AG04449 (cell line): ENCODE data around the gene PRKCE.

Source experiments
- CTCF ChIA-PET: fragments of 350-600 bp; formaldehyde crosslinking; extraction: SDS; loops from one replicate; lab custom pipeline; 2021; ENCODE audit warnings: antibody characterized with exemption; lab: Yijun Ruan, JAX
- POLR2A ChIA-PET: fragments of 400-600, 350-600 bp; formaldehyde crosslinking; extraction: SDS; loops from one replicate; lab custom pipeline; 2020; ENCODE audit warnings: antibody characterized with exemption, inconsistent platforms; lab: Yijun Ruan, JAX
- DNase-seq: peaks from one replicate; pipeline ENCODE4 v3.0.0-alpha.2; 2010; ENCODE audit warnings: low read depth, low spot score
- H3K4me3 ChIP-seq: 2 replicates; pipeline ENCODE4 v1.5.1; 2011; ENCODE audit warnings: low read depth, mild to moderate bottlenecking, control low read depth, low read length
- TF ChIP-seq, protein P1 (sequence below): IDR thresholded peaks from one replicate; pipeline ENCODE4 v1.5.1; 2011; ENCODE audit warnings: mild to moderate bottlenecking, moderate library complexity, low read length, control low read depth, inconsistent platforms; ENCODE audit not compliant: insufficient read depth; ENCODE audit errors: missing control alignments

The PRKCE gene

DNA sequence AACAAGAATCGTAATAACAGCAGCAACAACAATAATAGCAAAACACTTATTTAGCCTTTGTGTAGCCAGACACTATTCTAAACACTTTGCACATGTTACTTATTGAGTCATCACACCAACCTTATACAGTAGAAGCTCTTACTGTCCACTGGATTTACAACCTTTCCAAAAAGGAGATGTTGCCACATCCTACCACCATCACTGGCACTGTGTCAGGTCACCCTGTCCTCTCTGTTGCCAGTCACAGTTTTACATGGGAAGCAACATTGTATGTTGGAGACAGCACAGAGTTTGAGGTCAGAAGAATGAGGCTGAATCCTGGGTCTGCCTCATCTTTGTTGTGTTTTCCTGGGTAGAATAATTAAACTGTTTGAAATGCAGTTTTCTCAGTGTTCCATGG, 444.4 kb downstream of the PRKCE start:
- no peak for DNase-seq
- H3K4me3 ChIP-seq = no peak overlapping the region
- POLR2A ChIA-PET = no interaction called here
- TF ChIP-seq, protein P1, sequence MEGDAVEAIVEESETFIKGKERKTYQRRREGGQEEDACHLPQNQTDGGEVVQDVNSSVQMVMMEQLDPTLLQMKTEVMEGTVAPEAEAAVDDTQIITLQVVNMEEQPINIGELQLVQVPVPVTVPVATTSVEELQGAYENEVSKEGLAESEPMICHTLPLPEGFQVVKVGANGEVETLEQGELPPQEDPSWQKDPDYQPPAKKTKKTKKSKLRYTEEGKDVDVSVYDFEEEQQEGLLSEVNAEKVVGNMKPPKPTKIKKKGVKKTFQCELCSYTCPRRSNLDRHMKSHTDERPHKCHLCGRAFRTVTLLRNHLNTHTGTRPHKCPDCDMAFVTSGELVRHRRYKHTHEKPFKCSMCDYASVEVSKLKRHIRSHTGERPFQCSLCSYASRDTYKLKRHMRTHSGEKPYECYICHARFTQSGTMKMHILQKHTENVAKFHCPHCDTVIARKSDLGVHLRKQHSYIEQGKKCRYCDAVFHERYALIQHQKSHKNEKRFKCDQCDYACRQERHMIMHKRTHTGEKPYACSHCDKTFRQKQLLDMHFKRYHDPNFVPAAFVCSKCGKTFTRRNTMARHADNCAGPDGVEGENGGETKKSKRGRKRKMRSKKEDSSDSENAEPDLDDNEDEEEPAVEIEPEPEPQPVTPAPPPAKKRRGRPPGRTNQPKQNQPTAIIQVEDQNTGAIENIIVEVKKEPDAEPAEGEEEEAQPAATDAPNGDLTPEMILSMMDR = no peak
- CTCF ChIA-PET = interaction anchor here (1.0 kb wide), 1 partner anchor 48 kb away, joined by 3 read pairs; no protein-coding TSS in a partner anchor

DNA sequence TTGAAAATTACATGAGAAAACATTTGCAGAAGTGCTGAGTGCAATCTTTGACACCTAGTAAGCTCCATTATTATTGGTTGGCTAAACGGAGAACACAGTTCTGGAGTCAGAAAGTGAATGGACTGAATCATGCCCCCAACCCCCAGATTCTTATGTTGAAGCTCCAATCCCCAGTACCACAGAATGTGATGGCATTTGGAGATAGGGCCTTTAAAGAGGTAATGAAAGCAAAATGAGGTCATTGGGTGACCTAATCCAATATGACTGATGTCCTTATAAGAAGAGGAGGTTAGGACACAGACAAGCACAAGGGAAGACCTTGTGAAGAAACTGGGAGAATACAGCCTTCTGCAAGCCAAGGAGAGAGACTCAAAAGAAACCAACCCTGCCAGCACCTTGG, 444.8 kb downstream of the PRKCE start:
- ChIA-PET POLR2A (no interaction called here), CTCF (no interaction called here)
- no peak overlapping the region for H3K4me3 ChIP-seq
- DNase-seq = no peak
- TF ChIP-seq, protein P1 = no peak

DNA sequence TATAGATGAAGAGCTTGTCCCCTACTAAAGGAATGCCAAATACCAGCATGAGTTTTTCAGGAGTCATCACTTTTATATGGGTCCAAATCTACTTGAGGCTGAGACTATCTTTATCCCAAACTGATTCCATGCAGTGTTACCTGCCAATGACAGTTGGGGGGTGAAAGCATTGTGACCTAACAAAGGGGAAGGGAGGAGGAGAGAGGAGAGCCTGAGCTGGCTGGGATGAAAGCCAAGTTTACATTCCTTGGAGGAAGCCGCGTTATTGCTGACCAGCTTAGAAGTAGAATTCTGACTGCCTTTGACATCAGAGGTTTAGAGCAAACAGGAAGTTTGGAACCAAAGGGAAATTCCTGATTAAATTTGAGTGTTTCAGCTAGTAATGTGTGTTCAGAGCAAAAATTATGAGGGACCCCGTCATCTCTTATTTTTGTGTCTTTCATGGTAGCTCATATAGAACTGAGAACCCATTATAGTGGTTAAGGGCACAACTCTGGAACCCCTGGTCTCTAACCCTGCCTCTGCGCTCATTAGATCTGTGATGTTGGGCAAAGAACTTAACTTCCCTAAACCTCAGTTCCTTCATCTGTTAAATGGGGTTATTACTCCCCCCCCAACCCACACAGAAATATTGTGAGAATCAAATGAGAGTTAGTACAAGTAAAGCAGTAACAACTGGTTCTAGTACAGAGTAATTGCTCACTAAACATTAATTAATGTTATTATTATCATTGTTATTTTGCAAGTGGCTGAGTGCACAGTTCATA, 446.4 kb downstream of the PRKCE start:
- CTCF ChIA-PET = interaction anchor here (0.9 to 1.3 kb wide), 3 partner anchors 14 to 105 kb away, joined by 3 read pairs; no protein-coding TSS in a partner anchor
- H3K4me3 ChIP-seq = no peak overlapping the region
- POLR2A ChIA-PET = interaction anchor here (0.6 to 1.4 kb wide), 6 partner anchors 15 to 199 kb away, joined by 3 to 6 read pairs (median 4); partner anchors contain the start of gene EPAS1

DNA sequence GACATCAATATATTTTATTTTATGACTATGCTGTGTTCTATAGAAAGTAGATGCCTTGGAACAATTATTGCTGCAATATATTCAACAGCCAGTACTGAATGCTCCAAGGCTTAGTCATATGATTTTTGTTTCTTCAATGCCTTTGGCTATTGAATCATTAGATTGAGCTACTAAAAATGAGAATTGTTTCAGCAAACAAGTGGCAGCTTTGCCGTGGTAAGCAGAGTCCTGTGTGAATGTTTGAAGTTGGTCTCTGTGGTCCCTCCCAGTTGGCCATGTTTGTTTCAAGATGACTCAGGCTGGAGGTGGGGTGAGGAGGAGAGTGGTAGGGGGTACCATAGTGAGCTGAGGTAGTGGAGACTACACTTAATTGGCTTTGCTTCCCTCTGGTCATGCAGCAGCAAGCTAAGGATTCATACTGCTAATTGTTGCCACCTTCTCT, 447.2 kb downstream of the PRKCE start:
- TF ChIP-seq, protein P1 = no peak
- ChIA-PET CTCF (interaction anchor here (0.7 to 1.0 kb wide), 2 partner anchors 9 to 18 kb away, joined by 3 to 6 read pairs; no protein-coding TSS in a partner anchor), POLR2A (interaction anchor here (0.6 to 1.4 kb wide), 4 partner anchors 16 to 198 kb away, joined by 3 to 6 read pairs (median 4); partner anchors contain the start of gene EPAS1)
- no peak overlapping the region for H3K4me3 ChIP-seq
- peak; percentile 77 for DNase-seq

More for the DNA sequence above, 446.4 kb downstream of the PRKCE start:
- peak; percentile 96 for DNase-seq
- TF ChIP-seq, protein P1 = no peak

DNA sequence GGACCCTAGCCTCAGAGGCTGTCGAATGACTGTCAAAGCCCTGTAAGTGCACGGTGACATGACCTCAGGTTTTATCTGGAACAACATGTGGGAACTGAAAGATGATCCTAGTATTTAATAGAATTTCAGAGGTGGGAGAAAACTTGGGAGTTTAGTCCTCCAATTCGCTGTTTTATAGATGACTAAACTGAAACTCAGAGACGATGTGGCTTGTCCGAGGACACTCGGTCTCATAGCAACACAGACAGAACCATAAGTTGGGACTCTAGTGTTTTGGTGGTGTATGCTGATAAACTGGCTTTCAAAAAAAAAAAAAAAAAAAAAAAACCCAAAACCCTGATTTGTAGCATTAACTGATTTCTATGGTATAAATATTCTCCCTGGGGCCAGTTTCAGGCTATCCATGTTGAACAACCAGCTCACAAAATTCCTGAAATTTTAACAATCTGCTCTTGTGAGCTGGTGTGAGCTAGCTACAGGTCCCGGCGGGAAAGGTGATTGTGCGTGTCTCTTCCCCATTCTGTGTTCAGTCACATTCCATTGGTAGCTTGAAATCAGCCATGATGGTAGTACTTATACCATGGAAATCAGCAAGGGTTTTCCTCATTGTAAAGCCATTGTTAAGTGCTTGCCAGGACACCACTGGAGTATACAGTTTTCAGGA, 450.2 kb downstream of the PRKCE start:
- H3K4me3 ChIP-seq = no peak overlapping the region
- POLR2A ChIA-PET = interaction anchor here (0.6 kb wide), 1 partner anchor 70 kb away, joined by 3 read pairs; no protein-coding TSS in a partner anchor
- CTCF ChIA-PET = interaction anchor here (0.6 to 1.0 kb wide), 3 partner anchors 8 to 264 kb away, joined by 3 read pairs; no protein-coding TSS in a partner anchor
- TF ChIP-seq, protein P1 = no peak
- no peak for DNase-seq
